GM18909 (cell line): Measurements from ENCODE around the gene HS3ST6.
"Not testable (repeated sequence)": the region's sequence is repeated elsewhere in the genome, so short reads cannot be mapped to it uniquely, and the experiment has no call there.

ENCODE experiments used
- ATAC-seq: cut with Tn5 transposase; IDR thresholded peaks from one replicate; pipeline ENCODE4 v1.9.1; 2021; ENCODE audit warnings: mild to moderate bottlenecking; ENCODE audit not compliant: unreplicated experiment, poor library complexity

Gene HS3ST6

GRCh38 chr16:1929578-1930337 is 11.5 kb upstream of the HS3ST6 start:
- peak; percentile 90 for ATAC-seq

- ATAC-seq: no peak
These were observed 10.9 kb upstream of the HS3ST6 start for GRCh38 chr16:1929105-1929504.

DNA sequence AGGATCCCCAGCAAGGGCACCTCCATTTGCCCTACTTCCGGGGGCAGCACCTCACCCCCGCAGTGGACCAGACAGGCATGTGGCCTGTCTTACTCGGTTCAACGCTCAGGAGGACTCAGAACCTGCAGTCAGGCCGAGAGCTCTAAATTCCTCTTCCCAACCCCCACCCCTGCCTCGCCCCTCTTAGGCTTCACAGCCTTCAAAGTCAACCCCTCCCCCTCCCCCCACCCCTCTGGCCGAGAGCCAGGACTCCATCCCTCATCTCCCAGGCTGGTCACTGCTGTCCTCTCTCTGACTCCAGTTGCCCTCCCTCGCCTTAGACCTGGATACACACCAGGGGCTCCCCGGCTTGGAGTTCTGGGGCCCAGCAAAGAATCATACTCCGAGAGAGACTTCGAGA is 8.1 kb upstream of the HS3ST6 start:
- ATAC-seq: no peak

DNA sequence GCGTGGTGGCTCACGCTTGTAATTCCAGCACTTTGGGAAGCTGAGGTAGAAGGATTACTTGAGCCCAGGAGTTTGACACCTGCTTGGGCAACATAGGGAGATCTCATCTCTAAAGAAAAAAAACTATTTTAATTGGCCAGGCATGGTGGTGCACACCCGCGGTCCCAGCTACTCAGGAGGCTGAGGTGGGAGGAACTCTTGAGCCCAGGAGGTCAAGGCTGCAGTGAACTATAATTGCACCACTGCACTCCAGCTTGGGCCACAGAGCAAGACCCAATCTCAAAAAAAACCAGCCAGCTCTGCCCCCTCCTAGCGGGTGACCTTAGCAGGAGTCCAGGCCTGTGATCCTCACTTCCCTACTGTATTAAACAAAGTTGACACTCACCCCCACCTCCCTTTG is 5.9 kb upstream of the HS3ST6 start:
- no peak for ATAC-seq

DNA sequence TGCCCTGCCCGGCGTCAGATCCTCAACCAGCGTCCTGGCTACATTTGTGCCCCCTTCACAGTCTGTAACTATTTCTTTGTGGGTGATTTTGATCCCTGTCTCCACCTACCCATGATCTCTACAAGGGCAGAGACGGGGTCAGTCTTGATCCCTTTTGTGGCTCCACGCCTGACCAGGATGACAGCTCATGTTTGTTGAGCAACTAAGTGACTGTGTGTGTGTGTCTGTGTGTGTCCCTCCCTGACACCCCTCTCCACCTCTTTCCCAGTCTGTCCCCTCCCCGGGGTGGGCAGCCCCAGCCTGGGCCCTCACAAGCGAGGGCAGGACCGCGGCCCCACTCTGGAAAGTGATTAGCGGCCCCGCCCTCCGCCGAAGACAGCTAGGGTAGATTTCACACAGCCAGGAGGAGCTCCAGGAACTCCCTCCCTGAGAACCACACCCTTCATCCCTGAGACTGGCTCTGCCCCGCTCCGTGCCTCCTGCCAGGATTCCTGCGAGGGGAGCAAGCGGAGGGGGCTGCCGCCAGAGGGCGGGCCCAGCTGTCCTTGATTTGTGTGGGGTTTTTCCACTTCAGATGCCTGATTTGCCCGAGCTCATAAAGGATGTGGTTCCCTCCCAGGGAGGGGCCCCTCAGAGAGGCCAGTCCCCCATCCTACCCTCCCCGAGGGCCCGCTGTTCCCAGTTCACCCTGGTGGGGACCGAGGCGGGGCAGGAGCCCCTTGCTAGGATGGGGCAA is 5.3 kb upstream of the HS3ST6 start:
- ATAC-seq: no peak

GRCh38 chr16:1922357-1922756 is 4.1 kb upstream of the HS3ST6 start:
- ATAC-seq: no peak

GRCh38 chr16:1920727-1921171 is 2.5 kb upstream of the HS3ST6 start:
- ATAC-seq: no peak

DNA sequence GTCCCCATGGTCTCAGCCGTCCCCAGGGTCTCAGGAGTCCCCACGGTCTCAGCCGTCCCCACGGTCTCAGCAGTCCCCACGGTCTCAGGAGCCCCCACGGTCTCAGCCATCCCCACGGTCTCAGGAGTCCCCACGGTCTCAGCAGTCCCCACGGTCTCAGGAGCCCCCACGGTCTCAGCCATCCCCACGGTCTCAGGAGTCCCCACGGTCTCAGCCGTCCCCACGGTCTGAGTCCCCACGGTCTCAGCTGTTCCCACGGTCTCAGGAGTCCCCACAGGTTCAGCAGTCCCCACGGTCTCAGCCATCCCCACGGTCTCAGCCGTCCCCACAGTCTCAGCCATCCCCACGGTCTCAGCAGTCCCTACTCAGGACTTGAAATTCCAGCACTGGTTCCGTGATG is 1.9 kb upstream of the HS3ST6 start:
- not testable (repeated sequence) for ATAC-seq

DNA sequence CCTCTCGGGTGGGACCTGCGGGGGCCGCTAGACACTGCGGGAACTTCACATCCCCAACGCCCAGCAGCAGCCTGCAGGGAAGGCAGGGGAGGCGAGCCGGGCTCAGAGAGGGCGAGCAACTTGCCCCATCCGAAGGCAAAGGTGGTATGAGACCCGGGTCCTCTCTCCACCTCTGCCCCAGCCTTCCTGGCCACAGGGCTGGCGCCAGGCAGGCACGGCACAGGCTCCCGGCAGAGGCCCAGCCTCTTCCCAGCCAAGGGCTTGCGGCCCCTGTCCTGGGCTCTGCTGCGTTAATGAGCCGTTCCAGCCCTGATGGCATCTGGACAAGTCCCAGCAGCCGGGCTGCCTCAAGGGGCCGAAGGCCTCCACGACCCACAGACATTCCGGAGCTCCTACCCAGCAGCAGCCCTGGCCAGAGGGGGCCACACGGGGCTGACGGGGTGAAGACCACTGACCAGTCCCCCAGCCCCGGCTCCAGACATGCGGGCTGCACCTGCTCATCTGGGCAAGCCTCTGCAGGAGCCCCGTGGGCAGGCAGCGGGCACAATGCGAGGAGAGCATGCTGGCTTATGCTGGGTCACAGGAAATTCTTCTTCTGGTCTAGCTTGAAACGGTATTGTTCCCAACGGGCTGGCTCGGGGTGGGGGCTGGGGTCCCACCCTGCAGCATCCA is 1.2 kb upstream of the HS3ST6 start:
- ATAC-seq: no peak

- ATAC-seq: no peak
These were observed 407 bp downstream of the HS3ST6 start for GRCh38 chr16:1917665-1918350.

DNA sequence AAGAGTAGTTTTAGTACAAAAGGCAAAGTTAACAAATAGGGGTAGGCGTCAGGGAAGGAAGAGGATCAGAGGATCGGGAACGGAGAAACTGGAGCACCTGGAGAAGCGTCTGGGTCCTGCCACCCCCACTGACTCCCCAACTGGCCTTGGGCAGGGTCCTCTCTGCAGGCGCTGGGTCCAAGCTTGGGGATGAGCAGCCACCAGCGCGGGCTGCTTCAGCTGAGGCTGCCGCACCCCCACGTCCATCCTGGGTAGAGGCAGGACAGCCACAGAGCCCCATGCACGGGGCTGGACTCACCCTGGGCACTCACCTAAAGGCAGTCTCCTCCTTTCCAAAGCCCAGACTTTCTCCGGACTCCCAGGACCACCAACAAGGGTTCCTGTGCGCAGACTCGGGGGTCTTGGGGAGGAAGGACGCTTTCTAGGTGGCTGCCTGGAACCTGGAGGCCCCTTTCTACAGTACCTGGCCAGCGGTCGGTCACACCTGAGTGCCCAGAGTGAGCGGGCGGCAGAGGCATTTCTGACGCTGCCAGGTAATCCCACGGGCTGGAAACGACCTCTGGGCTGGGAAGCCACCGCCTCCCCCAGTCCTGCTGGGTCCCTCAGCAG is 1.1 kb downstream of the HS3ST6 start:
- no peak for ATAC-seq

DNA sequence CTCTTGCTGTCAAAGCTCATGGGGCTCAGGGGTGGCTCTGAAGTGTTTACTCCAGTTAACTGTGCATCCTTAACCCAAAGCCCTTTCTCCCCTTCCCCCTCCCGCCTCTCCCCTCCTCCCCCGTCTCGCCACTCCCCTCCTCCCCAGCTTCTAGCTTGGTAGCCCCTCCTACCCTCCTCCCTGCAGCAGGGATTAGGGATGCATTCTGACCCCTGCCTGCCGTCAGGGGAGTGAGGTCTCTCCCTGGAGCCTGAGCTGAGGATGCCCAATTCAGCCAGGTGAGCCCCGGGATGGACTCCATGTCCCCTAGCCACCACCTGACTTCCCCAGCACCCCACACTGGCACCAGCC is 1.6 kb downstream of the HS3ST6 start:
- no peak for ATAC-seq

- no peak for ATAC-seq
These were observed 2.2 kb downstream of the HS3ST6 start for GRCh38 chr16:1915732-1916639.

- no peak for ATAC-seq
These were observed 3.2 kb downstream of the HS3ST6 start for GRCh38 chr16:1914988-1915387.

DNA sequence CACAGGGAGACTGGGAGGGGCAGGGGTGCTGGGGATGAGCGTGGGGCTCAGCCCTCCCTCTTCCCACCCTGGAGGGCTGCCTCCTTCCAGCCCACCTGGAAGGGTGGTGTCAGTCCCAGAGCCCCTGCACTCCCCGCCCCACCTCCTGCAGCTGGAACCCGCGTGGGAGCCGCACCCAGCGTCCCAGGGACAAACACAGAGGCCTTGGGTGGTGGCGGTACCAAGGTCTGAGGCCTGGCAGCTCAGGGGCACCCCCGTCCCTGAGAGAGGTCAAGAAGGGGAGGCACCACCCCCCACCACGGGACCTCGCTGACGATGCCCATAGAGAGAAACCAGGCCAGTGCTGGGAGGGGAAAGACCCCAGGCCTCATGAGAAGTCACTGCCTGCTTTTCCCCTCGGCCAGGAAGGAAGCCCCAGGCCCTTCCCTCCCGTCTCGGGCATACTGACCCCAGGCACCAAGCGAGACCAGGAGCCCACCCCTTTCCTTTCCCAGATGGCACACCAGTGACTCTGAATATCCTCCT is 4.1 kb downstream of the HS3ST6 start:
- ATAC-seq: no peak

DNA sequence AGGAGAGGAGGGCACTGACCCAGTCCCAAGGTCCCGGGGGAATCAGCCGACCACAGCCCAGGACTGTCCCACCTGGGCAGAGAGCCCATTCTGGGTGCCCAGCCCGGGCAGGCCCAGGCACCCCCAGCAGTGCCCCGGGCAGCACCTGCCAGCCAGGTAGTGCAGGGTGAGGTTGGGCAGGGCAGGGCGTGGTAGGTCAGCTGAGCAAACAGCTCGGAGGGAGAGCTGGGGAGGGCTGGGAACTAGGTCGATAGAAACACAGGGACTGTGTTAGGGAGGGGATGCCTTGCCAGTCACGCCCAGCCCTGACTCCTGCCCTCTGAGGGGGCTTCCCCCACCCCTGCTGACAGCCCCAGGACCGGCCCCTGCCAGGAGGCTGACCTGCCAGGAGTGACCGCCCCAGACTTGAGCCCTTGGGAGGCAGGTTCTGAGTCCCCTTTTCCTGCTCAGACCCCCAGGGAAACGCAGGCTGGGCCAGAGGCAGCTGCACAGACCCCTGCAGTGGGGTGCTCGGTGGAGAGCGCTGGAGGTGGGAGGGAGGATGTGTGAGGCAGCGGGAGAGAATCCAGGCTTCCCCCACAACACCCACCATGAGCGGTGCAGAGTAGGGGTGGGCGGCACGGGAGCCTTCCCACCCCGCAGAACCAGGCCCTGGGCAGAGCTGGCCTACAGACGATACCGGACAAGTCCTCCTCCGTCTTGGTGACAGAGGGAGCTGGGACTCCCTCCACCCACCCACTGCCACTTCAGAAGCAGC is 4.7 kb downstream of the HS3ST6 start:
- no peak for ATAC-seq

GRCh38 chr16:1912215-1912543 is 6.0 kb downstream of the HS3ST6 start:
- no peak for ATAC-seq

- no peak for ATAC-seq
These were observed 6.6 kb downstream of the HS3ST6 start for GRCh38 chr16:1911467-1912214.
